Measurements from ENCODE around the gene TBC1D22B. TPM values are rescaled to one million over a fixed set of nuclear protein-coding genes. Genes with fewer than 3 reads are reported as not detected.

The TBC1D22B gene
- total and polyA plus RNA-seq, 9 of the 15 experiments (the other 6 are each of a cell fraction or from before 2014, with no cell fraction given) = 4.8 to 24.2 (median 13.5) TPM

- ChIA-PET POLR2A (no interaction called here), CTCF (ENCODE audit: low intra/inter-chr PET ratio) (no interaction called here)
- no peak overlapping the region for H3K27ac ChIP-seq (ENCODE audit: extremely low read depth, low read depth, low read length)
- no peak for DNase-seq (ENCODE audit: extremely low read depth in 1 of 4, low spot score in 3 of 4)
- FAIRE-seq = no peak
- H3K4me1 ChIP-seq (replicated peaks in 1 of 2; ENCODE audit: control insufficient read depth in 2 of 2, insufficient read depth in 2 of 2, low read length in 2 of 2) = no peaks in the 10 kb centered on the region
- WGBS (ENCODE audit: insufficient coverage, low coverage, missing lambda C conversion rate) = 54% methylated on average over 3 of the region's 3 CpGs
- intact Hi-C loops (cut with micrococcal nuclease) = no loop called here
- no peak for ATAC-seq
- H3K79me2 ChIP-seq (ENCODE audit: control insufficient read depth, insufficient read depth, low read length) = no peaks in the 10 kb centered on the region
- in situ Hi-C loops (cut with MboI) = no loop called here
- H3K9ac ChIP-seq (ENCODE audit: insufficient read depth in 1 of 2, low read depth in 2 of 2, low read length in 2 of 2) = no peak overlapping the region
- no peak overlapping the region for H3K4me2 ChIP-seq (ENCODE audit: insufficient read depth, low read length)
- H3K9me1 ChIP-seq (ENCODE audit: control insufficient read depth, insufficient read depth, low read length) = no peaks in the 10 kb centered on the region
- H4K20me1 ChIP-seq (replicated peaks; ENCODE audit: control insufficient read depth, insufficient read depth, low read length) = no peaks in the 10 kb centered on the region
- H3K9me3 ChIP-seq (replicated peaks; ENCODE audit: control insufficient read depth, insufficient read depth, low read depth, low read length) = no peaks in the 10 kb centered on the region
- TF ChIP-seq MEIS2 (IDR thresholded peaks at IDR 0.05; ENCODE audit: partially characterized antibody) (no peak), ZNF76 (CRISPR knock-in tag; IDR thresholded peaks at IDR 0.05; ENCODE audit: borderline replicate concordance) (no peak), ASH1L (IDR thresholded peaks at IDR 0.05; ENCODE audit: borderline replicate concordance, low read depth, partially characterized antibody) (no peak), CBX5 (IDR thresholded peaks at IDR 0.05; ENCODE audit: borderline replicate concordance, low read depth) (no peak), ZNF12 (CRISPR knock-in tag; IDR thresholded peaks at IDR 0.05) (no peak), ZNF398 (CRISPR knock-in tag; IDR thresholded peaks at IDR 0.05) (no peak), PYGO2 (tag; IDR thresholded peaks at IDR 0.05) (no peak), PURB (CRISPR knock-in tag; IDR thresholded peaks at IDR 0.05; ENCODE audit: low read depth) (no peak)
- H3K4me3 ChIP-seq = no peak overlapping the region
- H3K36me3 ChIP-seq (ENCODE audit: control insufficient read depth, insufficient read depth, low read length) = no peaks in the 10 kb centered on the region
- peaks cover 6 to 7% of the 10 kb centered on the region in 2 experiments; a peak in 3 of 5 replicates for H3K27me3 ChIP-seq (ENCODE audit: control insufficient read depth in 2 of 2, insufficient read depth in 2 of 2, low read length in 2 of 2)
- no TSS peak for BruUV-seq (replicated peaks)
- no peak overlapping the region for H2AFZ ChIP-seq (ENCODE audit: low read depth, low read length)
These were observed 89.6 kb downstream of the TBC1D22B start for GRCh38 chr6:37347177-37347576.
